ENCODE data around the gene TRIM38.

TRIM38 gene

DNA sequence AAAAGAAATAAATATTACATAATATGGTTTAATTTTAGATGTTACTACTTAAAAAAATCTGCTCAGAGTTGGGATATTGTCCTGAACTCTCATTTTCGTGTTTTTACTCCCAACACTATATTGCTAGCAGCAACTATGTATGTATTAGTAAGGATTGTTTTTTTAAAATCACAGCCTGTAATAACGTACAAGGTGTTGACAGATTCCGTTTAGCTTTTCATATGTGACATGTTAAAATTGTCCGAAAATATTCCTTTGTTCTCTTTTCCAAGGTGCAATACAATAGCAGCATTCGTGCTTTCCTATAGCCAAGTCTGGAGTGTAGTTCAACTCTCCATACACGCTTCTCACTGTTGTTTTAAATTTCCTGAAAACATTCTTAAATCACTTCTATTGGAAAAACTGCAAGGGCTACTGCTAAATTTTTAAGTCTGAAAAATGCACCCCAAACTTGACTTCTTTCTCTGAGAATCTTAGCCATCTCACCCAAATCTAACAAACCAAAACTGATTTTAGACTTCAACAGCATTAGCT lies 65.7 kb downstream of the TRIM38 start:
- ATAC-seq, result no peak

GRCh38 chr6:26028746-26029569 lies 66.4 kb downstream of the TRIM38 start:
- no peak for TF ChIP-seq ESRRG (CRISPR knock-in tag; IDR thresholded peaks at IDR 0.05)
- TF ChIP-seq, protein P1, sequence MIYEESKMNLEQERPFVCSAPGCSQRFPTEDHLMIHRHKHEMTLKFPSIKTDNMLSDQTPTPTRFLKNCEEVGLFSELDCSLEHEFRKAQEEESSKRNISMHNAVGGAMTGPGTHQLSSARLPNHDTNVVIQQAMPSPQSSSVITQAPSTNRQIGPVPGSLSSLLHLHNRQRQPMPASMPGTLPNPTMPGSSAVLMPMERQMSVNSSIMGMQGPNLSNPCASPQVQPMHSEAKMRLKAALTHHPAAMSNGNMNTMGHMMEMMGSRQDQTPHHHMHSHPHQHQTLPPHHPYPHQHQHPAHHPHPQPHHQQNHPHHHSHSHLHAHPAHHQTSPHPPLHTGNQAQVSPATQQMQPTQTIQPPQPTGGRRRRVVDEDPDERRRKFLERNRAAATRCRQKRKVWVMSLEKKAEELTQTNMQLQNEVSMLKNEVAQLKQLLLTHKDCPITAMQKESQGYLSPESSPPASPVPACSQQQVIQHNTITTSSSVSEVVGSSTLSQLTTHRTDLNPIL (CRISPR knock-in tag; IDR thresholded peaks at IDR 0.05; ENCODE audit: low read depth), result no peak
- TF ChIP-seq RARB (CRISPR knock-in tag; IDR thresholded peaks at IDR 0.05), result no peak
- TF ChIP-seq CSDC2 (CRISPR knock-in tag; IDR thresholded peaks at IDR 0.05), result 0 out of 2 replicates have a peak, but pooled peaks have one; percentile 48
- no peak for ATAC-seq

More for the DNA sequence above, 65.7 kb downstream of the TRIM38 start:
- TF ChIP-seq, protein P2, sequence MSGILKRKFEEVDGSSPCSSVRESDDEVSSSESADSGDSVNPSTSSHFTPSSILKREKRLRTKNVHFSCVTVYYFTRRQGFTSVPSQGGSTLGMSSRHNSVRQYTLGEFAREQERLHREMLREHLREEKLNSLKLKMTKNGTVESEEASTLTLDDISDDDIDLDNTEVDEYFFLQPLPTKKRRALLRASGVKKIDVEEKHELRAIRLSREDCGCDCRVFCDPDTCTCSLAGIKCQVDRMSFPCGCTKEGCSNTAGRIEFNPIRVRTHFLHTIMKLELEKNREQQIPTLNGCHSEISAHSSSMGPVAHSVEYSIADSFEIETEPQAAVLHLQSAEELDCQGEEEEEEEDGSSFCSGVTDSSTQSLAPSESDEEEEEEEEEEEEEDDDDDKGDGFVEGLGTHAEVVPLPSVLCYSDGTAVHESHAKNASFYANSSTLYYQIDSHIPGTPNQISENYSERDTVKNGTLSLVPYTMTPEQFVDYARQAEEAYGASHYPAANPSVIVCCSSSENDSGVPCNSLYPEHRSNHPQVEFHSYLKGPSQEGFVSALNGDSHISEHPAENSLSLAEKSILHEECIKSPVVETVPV (CRISPR knock-in tag; IDR thresholded peaks at IDR 0.05), result no peak
- TF ChIP-seq SNAI2 (CRISPR knock-in tag; IDR thresholded peaks at IDR 0.05) (no peak), ZFP30 (CRISPR knock-in tag; IDR thresholded peaks at IDR 0.05) (no peak), ARNTL (CRISPR knock-in tag; IDR thresholded peaks at IDR 0.05; ENCODE audit: borderline replicate concordance, low read depth) (no peak), OSR1 (CRISPR knock-in tag; IDR thresholded peaks at IDR 0.05) (no peak), CSDC2 (CRISPR knock-in tag; IDR thresholded peaks at IDR 0.05) (no peak), PPARA (CRISPR knock-in tag; IDR thresholded peaks at IDR 0.05; ENCODE audit: borderline replicate concordance) (no peak), ZNF8 (CRISPR knock-in tag; IDR thresholded peaks at IDR 0.05) (no peak), ZNF565 (CRISPR knock-in tag; conservative IDR thresholded peaks at IDR 0.05; ENCODE audit: low read depth) (no peak), TCF4 (CRISPR knock-in tag; IDR thresholded peaks at IDR 0.05; ENCODE audit: borderline replicate concordance) (no peak), RARB (CRISPR knock-in tag; IDR thresholded peaks at IDR 0.05) (no peak), ZC3H10 (CRISPR knock-in tag; IDR thresholded peaks at IDR 0.05) (no peak), ISL1 (CRISPR knock-in tag; IDR thresholded peaks at IDR 0.05) (no peak), BACH2 (CRISPR knock-in tag; IDR thresholded peaks at IDR 0.05; ENCODE audit: borderline replicate concordance) (no peak)
- TF ChIP-seq, protein P3, sequence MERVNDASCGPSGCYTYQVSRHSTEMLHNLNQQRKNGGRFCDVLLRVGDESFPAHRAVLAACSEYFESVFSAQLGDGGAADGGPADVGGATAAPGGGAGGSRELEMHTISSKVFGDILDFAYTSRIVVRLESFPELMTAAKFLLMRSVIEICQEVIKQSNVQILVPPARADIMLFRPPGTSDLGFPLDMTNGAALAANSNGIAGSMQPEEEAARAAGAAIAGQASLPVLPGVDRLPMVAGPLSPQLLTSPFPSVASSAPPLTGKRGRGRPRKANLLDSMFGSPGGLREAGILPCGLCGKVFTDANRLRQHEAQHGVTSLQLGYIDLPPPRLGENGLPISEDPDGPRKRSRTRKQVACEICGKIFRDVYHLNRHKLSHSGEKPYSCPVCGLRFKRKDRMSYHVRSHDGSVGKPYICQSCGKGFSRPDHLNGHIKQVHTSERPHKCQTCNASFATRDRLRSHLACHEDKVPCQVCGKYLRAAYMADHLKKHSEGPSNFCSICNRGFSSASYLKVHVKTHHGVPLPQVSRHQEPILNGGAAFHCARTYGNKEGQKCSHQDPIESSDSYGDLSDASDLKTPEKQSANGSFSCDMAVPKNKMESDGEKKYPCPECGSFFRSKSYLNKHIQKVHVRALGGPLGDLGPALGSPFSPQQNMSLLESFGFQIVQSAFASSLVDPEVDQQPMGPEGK (CRISPR knock-in tag; IDR thresholded peaks at IDR 0.05; ENCODE audit: borderline replicate concordance), result no peak
- TF ChIP-seq, protein P4, sequence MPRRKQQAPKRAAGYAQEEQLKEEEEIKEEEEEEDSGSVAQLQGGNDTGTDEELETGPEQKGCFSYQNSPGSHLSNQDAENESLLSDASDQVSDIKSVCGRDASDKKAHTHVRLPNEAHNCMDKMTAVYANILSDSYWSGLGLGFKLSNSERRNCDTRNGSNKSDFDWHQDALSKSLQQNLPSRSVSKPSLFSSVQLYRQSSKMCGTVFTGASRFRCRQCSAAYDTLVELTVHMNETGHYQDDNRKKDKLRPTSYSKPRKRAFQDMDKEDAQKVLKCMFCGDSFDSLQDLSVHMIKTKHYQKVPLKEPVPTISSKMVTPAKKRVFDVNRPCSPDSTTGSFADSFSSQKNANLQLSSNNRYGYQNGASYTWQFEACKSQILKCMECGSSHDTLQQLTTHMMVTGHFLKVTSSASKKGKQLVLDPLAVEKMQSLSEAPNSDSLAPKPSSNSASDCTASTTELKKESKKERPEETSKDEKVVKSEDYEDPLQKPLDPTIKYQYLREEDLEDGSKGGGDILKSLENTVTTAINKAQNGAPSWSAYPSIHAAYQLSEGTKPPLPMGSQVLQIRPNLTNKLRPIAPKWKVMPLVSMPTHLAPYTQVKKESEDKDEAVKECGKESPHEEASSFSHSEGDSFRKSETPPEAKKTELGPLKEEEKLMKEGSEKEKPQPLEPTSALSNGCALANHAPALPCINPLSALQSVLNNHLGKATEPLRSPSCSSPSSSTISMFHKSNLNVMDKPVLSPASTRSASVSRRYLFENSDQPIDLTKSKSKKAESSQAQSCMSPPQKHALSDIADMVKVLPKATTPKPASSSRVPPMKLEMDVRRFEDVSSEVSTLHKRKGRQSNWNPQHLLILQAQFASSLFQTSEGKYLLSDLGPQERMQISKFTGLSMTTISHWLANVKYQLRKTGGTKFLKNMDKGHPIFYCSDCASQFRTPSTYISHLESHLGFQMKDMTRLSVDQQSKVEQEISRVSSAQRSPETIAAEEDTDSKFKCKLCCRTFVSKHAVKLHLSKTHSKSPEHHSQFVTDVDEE (CRISPR knock-in tag; IDR thresholded peaks at IDR 0.05), result no peak
- TF ChIP-seq, protein P1 (CRISPR knock-in tag; IDR thresholded peaks at IDR 0.05; ENCODE audit: low read depth), result no peak
- TF ChIP-seq, protein P5, sequence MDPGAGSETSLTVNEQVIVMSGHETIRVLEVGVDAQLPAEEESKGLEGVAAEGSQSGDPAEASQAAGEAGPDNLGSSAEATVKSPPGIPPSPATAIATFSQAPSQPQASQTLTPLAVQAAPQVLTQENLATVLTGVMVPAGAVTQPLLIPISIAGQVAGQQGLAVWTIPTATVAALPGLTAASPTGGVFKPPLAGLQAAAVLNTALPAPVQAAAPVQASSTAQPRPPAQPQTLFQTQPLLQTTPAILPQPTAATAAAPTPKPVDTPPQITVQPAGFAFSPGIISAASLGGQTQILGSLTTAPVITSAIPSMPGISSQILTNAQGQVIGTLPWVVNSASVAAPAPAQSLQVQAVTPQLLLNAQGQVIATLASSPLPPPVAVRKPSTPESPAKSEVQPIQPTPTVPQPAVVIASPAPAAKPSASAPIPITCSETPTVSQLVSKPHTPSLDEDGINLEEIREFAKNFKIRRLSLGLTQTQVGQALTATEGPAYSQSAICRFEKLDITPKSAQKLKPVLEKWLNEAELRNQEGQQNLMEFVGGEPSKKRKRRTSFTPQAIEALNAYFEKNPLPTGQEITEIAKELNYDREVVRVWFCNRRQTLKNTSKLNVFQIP (CRISPR knock-in tag; IDR thresholded peaks at IDR 0.05; ENCODE audit: borderline replicate concordance, low read depth), result no peak

All from SK-N-SH treated with all-trans-retinoic acid at 6 μM for 48 hours (cell line).